Measurements from ENCODE around the gene ADORA1. TPM values are rescaled to one million over a fixed set of nuclear protein-coding genes. Genes with fewer than 3 reads are reported as not detected.

ADORA1 gene
- total RNA-seq, 1 experiment from 2014 or later: 0.92 TPM

- in situ Hi-C loops (cut with HindIII; ENCODE audit: low pct_unique_long_range_greater_than_20kb, low sequenced_read_pairs): no loop called here
Observed at GRCh38 chr1:203162403-203162802, 34.9 kb downstream of the ADORA1 start.

GRCh38 chr1:203163891-203164635, 36.5 kb downstream of the ADORA1 start:
- no peak for DNase-seq (ENCODE audit: low read depth, low spot score)
- in situ Hi-C loops (cut with HindIII; ENCODE audit: low pct_unique_long_range_greater_than_20kb, low sequenced_read_pairs): no loop called here

More at GRCh38 chr1:203162403-203162802, 34.9 kb downstream of the ADORA1 start:
- no peak for DNase-seq (ENCODE audit: low read depth, low spot score)

GRCh38 chr1:203165101-203165799, 37.7 kb downstream of the ADORA1 start:
- no peak for DNase-seq (ENCODE audit: low read depth, low spot score)
- in situ Hi-C loops (cut with HindIII; ENCODE audit: low pct_unique_long_range_greater_than_20kb, low sequenced_read_pairs): no loop called here

GRCh38 chr1:203165800-203166161, 38.3 kb downstream of the ADORA1 start:
- no peak for DNase-seq (ENCODE audit: low read depth, low spot score)
- in situ Hi-C loops (cut with HindIII; ENCODE audit: low pct_unique_long_range_greater_than_20kb, low sequenced_read_pairs): no loop called here

- DNase-seq (ENCODE audit: low read depth, low spot score): peak; percentile 45
Observed at GRCh38 chr1:203166192-203166940, 38.8 kb downstream of the ADORA1 start.

GRCh38 chr1:203167026-203167912, 39.7 kb downstream of the ADORA1 start:
- DNase-seq (ENCODE audit: low read depth, low spot score): no peak
- in situ Hi-C loops (cut with HindIII; ENCODE audit: low pct_unique_long_range_greater_than_20kb, low sequenced_read_pairs): no loop called here

More at GRCh38 chr1:203166192-203166940, 38.8 kb downstream of the ADORA1 start:
- in situ Hi-C loops (cut with HindIII; ENCODE audit: low pct_unique_long_range_greater_than_20kb, low sequenced_read_pairs): no loop called here

GRCh38 chr1:203167913-203168200, 40.3 kb downstream of the ADORA1 start:
- in situ Hi-C loops (cut with HindIII; ENCODE audit: low pct_unique_long_range_greater_than_20kb, low sequenced_read_pairs): no loop called here
- no peak for DNase-seq (ENCODE audit: low read depth, low spot score)

GRCh38 chr1:203168256-203168786, 40.8 kb downstream of the ADORA1 start:
- no peak for DNase-seq (ENCODE audit: low read depth, low spot score)
- in situ Hi-C loops (cut with HindIII; ENCODE audit: low pct_unique_long_range_greater_than_20kb, low sequenced_read_pairs): no loop called here

- in situ Hi-C loops (cut with HindIII; ENCODE audit: low pct_unique_long_range_greater_than_20kb, low sequenced_read_pairs): no loop called here
- no peak for DNase-seq (ENCODE audit: low read depth, low spot score)
Observed at GRCh38 chr1:203168991-203169390, 41.5 kb downstream of the ADORA1 start.

- in situ Hi-C loops (cut with HindIII; ENCODE audit: low pct_unique_long_range_greater_than_20kb, low sequenced_read_pairs): no loop called here
- no peak for DNase-seq (ENCODE audit: low read depth, low spot score)
Observed at GRCh38 chr1:203169770-203170520, 42.4 kb downstream of the ADORA1 start.

- DNase-seq (ENCODE audit: low read depth, low spot score): no peak
- in situ Hi-C loops (cut with HindIII; ENCODE audit: low pct_unique_long_range_greater_than_20kb, low sequenced_read_pairs): no loop called here
Observed at GRCh38 chr1:203170625-203171330, 43.3 kb downstream of the ADORA1 start.

GRCh38 chr1:203171341-203172183, 44.0 kb downstream of the ADORA1 start:
- DNase-seq (ENCODE audit: low read depth, low spot score): no peak
- in situ Hi-C loops (cut with HindIII; ENCODE audit: low pct_unique_long_range_greater_than_20kb, low sequenced_read_pairs): no loop called here

- peak; percentile 77 for DNase-seq (ENCODE audit: low read depth, low spot score)
Observed at GRCh38 chr1:203172184-203173010, 44.9 kb downstream of the ADORA1 start.

GRCh38 chr1:203173011-203173555, 45.6 kb downstream of the ADORA1 start:
- no peak for DNase-seq (ENCODE audit: low read depth, low spot score)
- in situ Hi-C loops (cut with HindIII; ENCODE audit: low pct_unique_long_range_greater_than_20kb, low sequenced_read_pairs): no loop called here

More at GRCh38 chr1:203172184-203173010, 44.9 kb downstream of the ADORA1 start:
- in situ Hi-C loops (cut with HindIII; ENCODE audit: low pct_unique_long_range_greater_than_20kb, low sequenced_read_pairs): no loop called here
